Bone marrow (tissue), 2 donors: ENCODE results near the gene PCNT.
"Not testable (repeated sequence)": the region's sequence is repeated elsewhere in the genome, so short reads cannot be mapped to it uniquely, and the experiment has no call there.

ENCODE experiments used
- DNase-seq, 2 donors: peaks; one replicate each; lab custom pipeline; 2025; lab: John Stamatoyannopoulos, UW

Gene PCNT

GRCh38 chr21:46426313-46427046, 102.5 kb downstream of the PCNT start:
- no peak for DNase-seq

GRCh38 chr21:46427516-46427915, 103.6 kb downstream of the PCNT start:
- DNase-seq, result no peak

- DNase-seq, result no peak
Measured at GRCh38 chr21:46428286-46428685, 104.3 kb downstream of the PCNT start.

GRCh38 chr21:46428987-46429710, 105.2 kb downstream of the PCNT start:
- no peak for DNase-seq

- no peak for DNase-seq
Measured at GRCh38 chr21:46429754-46430681, 106.1 kb downstream of the PCNT start.

- DNase-seq, result no peak
Measured at GRCh38 chr21:46431448-46431847, 107.5 kb downstream of the PCNT start.

- no peak for DNase-seq
Measured at GRCh38 chr21:46431884-46432488, 108.0 kb downstream of the PCNT start.

GRCh38 chr21:46433116-46433515, 109.2 kb downstream of the PCNT start:
- DNase-seq, result not testable (repeated sequence)

GRCh38 chr21:46434322-46434958, 110.5 kb downstream of the PCNT start:
- no peak for DNase-seq

GRCh38 chr21:46435786-46436227, 111.9 kb downstream of the PCNT start:
- no peak for DNase-seq

GRCh38 chr21:46436621-46437020, 112.7 kb downstream of the PCNT start:
- no peak for DNase-seq

GRCh38 chr21:46437096-46437498, 113.1 kb downstream of the PCNT start:
- no peak for DNase-seq

GRCh38 chr21:46437511-46437910, 113.6 kb downstream of the PCNT start:
- no peak for DNase-seq

GRCh38 chr21:46438241-46438640, 114.3 kb downstream of the PCNT start:
- no peak for DNase-seq

- no peak for DNase-seq
Measured at GRCh38 chr21:46439906-46440305, 116.0 kb downstream of the PCNT start.

- DNase-seq, result no peak
Measured at GRCh38 chr21:46441331-46441730, 117.4 kb downstream of the PCNT start.

GRCh38 chr21:46441961-46442498, 118.1 kb downstream of the PCNT start:
- DNase-seq, result no peak

GRCh38 chr21:46442938-46443337, 119.0 kb downstream of the PCNT start:
- DNase-seq, result no peak

GRCh38 chr21:46443910-46444309, 120.0 kb downstream of the PCNT start:
- DNase-seq, result no peak

GRCh38 chr21:46448108-46448507, 124.2 kb downstream of the PCNT start:
- DNase-seq, result no peak

- DNase-seq, result not testable (repeated sequence)
Measured at GRCh38 chr21:46448855-46449254, 124.9 kb downstream of the PCNT start.
